Panc1 (cell line): ENCODE results near the gene CIB4. TPM values are rescaled to one million over a fixed set of nuclear protein-coding genes. Genes with fewer than 3 reads are reported as not detected.

ENCODE experiments used
- ATAC-seq: fragments of 200-7000 bp; cut with Tn5 transposase; 2 replicates; pipeline ENCODE4 v1.9.1; 2020; ENCODE audit warnings: mild to moderate bottlenecking, moderate library complexity
- BruUV-seq: library from RNA; stranded (reverse); fragments of 400-500 nt; replicated peaks from 2 replicates; lab custom pipeline; 2021; lab: Mats Ljungman, UMichigan
- CTCF ChIA-PET: fragments of 300-600 bp; sonication (Branson Sonifier 250); formaldehyde crosslinking; loops from one replicate; lab custom pipeline; 2022; ENCODE audit warnings: antibody characterized with exemption; lab: Charles Lee
- POLR2A ChIA-PET: fragments of 300-600 bp; sonication (Branson Sonifier 250); formaldehyde crosslinking; loops from one replicate; lab custom pipeline; 2022; ENCODE audit warnings: antibody characterized with exemption; lab: Charles Lee
- DNase-seq: peaks from one replicate; pipeline ENCODE4 v3.0.0-alpha.2; 2010; ENCODE audit warnings: low read depth, low spot score
- H3K27ac ChIP-seq: 2 replicates; pipeline ENCODE4 v1.5.1; 2011; ENCODE audit warnings: mild to moderate bottlenecking, low read length, inconsistent platforms
- H3K27me3 ChIP-seq: fragments of 200-500 bp; sonication (Bioruptor generic); 2 replicates; pipeline ENCODE4 v1.6.0; 2014; ENCODE audit warnings: low read length, inconsistent platforms; ENCODE audit not compliant: control insufficient read depth, insufficient read depth
- H3K36me3 ChIP-seq: fragments of 200-500 bp; sonication (Bioruptor generic); 2 replicates; pipeline ENCODE4 v1.5.1; 2014; ENCODE audit warnings: inconsistent platforms, mild to moderate bottlenecking, low read length, moderate library complexity; ENCODE audit not compliant: control insufficient read depth, insufficient read depth
- H3K4me1 ChIP-seq: 2 replicates; pipeline ENCODE4 v1.5.1; 2011; ENCODE audit warnings: inconsistent platforms, mild to moderate bottlenecking, low read length, moderate library complexity; ENCODE audit not compliant: control insufficient read depth, insufficient read depth
- H3K4me3 ChIP-seq, 2 experiments: 2 replicates each; pipeline ENCODE4 v1.5.1; 2011 to 2012; ENCODE audit warnings: low read depth in 2 of 2, low read length in 2 of 2, mild to moderate bottlenecking in 2 of 2, inconsistent platforms in 1 of 2, moderate library complexity in 1 of 2
- H3K9me3 ChIP-seq: fragments of 200-500 bp; sonication (Bioruptor generic); 2 replicates; pipeline ENCODE4 v1.5.1; 2014; ENCODE audit warnings: low read depth, mild to moderate bottlenecking, inconsistent platforms, low read length, moderate library complexity; ENCODE audit not compliant: control insufficient read depth, insufficient read depth
- POLR2AphosphoS5 ChIP-seq: IDR thresholded peaks from 2 replicates; pipeline ENCODE4 v1.6.1; 2012; ENCODE audit warnings: mild to moderate bottlenecking, low read depth, low read length, moderate library complexity
- REST ChIP-seq, 2 experiments: IDR thresholded peaks; 2 replicates each; pipeline ENCODE4 v1.6.1; 2011 to 2012; ENCODE audit warnings: low read depth in 2 of 2, control low read depth in 1 of 2, low read length in 1 of 2, mild to moderate bottlenecking in 1 of 2, moderate library complexity in 1 of 2; ENCODE audit not compliant: insufficient read depth in 1 of 2
- SIN3A ChIP-seq: IDR thresholded peaks from 2 replicates; pipeline ENCODE4 v1.6.1; 2012; ENCODE audit warnings: low read depth, mild to moderate bottlenecking, low read length, moderate library complexity, borderline replicate concordance; ENCODE audit not compliant: insufficient read depth
- TCF7L2 ChIP-seq: IDR thresholded peaks from 2 replicates; pipeline ENCODE4 v1.6.1; 2011; ENCODE audit warnings: mild to moderate bottlenecking, low read depth, low read length, inconsistent platforms
- in situ Hi-C: cut with HindIII; loops from 2 replicates; pipeline ENCODE4 v1.10.0; 2016; ENCODE audit warnings: low sequenced_read_pairs, low pct_unique_long_range_greater_than_20kb
- intact Hi-C: fragments of 100-400 bp; cut with micrococcal nuclease; formaldehyde crosslinking; loops from one replicate; pipeline ENCODE4 v1.10.0; 2022; ENCODE audit not compliant: unreplicated experiment
- total RNA-seq: library from RNA; stranded (reverse); gene quantifications from one replicate; pipeline ENCODE4 v1.2.1, GENCODE V29; 2021; ENCODE audit not compliant: unreplicated experiment
- TF ChIP-seq, protein P1 (sequence below): fragments of 450-650 bp; IDR thresholded peaks from 2 replicates; pipeline ENCODE4 v1.5.1; 2017; ENCODE audit warnings: mild to moderate bottlenecking

CIB4 gene
- total RNA-seq, 1 experiment from 2014 or later = 0.33 TPM

- in situ Hi-C loops = no loop called here
- intact Hi-C loops = loop anchor here (5.0 to 10.0 kb wide), 2 partner anchors 103 to 170 kb away; partner anchors contain the start of gene DRC1
- H3K27me3 ChIP-seq = peaks cover 4% of the 10 kb centered on the region
Observed at GRCh38 chr2:26574900-26575560, 66.1 kb downstream of the CIB4 start.

More at GRCh38 chr2:26574900-26575560, 66.1 kb downstream of the CIB4 start:
- no peaks in the 10 kb centered on the region for H3K36me3 ChIP-seq
- no peak overlapping the region for H3K27ac ChIP-seq
- H3K4me3 ChIP-seq = no peak overlapping the region
- ATAC-seq (no peak), DNase-seq (no peak)
- TF ChIP-seq, protein P1, sequence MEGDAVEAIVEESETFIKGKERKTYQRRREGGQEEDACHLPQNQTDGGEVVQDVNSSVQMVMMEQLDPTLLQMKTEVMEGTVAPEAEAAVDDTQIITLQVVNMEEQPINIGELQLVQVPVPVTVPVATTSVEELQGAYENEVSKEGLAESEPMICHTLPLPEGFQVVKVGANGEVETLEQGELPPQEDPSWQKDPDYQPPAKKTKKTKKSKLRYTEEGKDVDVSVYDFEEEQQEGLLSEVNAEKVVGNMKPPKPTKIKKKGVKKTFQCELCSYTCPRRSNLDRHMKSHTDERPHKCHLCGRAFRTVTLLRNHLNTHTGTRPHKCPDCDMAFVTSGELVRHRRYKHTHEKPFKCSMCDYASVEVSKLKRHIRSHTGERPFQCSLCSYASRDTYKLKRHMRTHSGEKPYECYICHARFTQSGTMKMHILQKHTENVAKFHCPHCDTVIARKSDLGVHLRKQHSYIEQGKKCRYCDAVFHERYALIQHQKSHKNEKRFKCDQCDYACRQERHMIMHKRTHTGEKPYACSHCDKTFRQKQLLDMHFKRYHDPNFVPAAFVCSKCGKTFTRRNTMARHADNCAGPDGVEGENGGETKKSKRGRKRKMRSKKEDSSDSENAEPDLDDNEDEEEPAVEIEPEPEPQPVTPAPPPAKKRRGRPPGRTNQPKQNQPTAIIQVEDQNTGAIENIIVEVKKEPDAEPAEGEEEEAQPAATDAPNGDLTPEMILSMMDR = no peak
- TF ChIP-seq TCF7L2 = no peak
- no peak for TF ChIP-seq REST (IDR thresholded peaks at IDR 0.05; ENCODE audit: insufficient read depth in 1 of 2, low read depth in 2 of 2, low read length in 1 of 2)
- no peak for TF ChIP-seq POLR2AphosphoS5
- no peak for TF ChIP-seq SIN3A
- ChIA-PET CTCF (no interaction called here), POLR2A (interaction anchor here (0.6 kb wide), 1 partner anchor 33 kb away, joined by 3 read pairs; no protein-coding TSS in a partner anchor)
- H3K4me1 ChIP-seq = no peaks in the 10 kb centered on the region; the same call in 1 of the 2 replicates
- no peaks in the 10 kb centered on the region for H3K9me3 ChIP-seq
- no TSS peak for BruUV-seq
